GM19351 (cell line): ENCODE data around the gene SLC23A1.
A peak's percentile ranks its signal among the peaks of the same experiment; 100 is the strongest.
"Not testable (repeated sequence)": the region's sequence is repeated elsewhere in the genome, so short reads cannot be mapped to it uniquely, and the experiment has no call there.

ENCODE experiments used
- ATAC-seq: cut with Tn5 transposase; IDR thresholded peaks from one replicate; pipeline ENCODE4 v1.9.1; 2021; ENCODE audit warnings: mild to moderate bottlenecking, moderate library complexity; ENCODE audit not compliant: unreplicated experiment

Gene SLC23A1

DNA sequence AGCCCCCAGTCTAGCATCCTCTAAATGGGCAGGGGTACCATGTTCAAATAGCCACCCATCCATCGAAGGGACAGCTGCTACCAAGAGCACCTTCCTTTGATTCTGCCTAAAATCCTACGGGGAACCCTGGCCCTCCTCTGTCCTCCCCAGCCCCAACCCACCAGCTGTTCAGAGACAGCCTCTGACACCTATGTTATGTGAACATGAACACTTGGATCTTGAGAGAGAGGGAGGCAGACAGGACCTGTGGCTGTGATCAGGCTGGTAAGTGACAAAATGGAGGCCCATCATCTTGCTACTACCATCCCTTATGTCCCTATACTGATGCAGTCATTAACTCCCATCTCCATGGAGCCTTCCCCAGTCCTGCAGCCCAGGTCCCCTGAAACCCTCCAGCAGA lies 8.2 kb downstream of the SLC23A1 start:
- ATAC-seq, result no peak

DNA sequence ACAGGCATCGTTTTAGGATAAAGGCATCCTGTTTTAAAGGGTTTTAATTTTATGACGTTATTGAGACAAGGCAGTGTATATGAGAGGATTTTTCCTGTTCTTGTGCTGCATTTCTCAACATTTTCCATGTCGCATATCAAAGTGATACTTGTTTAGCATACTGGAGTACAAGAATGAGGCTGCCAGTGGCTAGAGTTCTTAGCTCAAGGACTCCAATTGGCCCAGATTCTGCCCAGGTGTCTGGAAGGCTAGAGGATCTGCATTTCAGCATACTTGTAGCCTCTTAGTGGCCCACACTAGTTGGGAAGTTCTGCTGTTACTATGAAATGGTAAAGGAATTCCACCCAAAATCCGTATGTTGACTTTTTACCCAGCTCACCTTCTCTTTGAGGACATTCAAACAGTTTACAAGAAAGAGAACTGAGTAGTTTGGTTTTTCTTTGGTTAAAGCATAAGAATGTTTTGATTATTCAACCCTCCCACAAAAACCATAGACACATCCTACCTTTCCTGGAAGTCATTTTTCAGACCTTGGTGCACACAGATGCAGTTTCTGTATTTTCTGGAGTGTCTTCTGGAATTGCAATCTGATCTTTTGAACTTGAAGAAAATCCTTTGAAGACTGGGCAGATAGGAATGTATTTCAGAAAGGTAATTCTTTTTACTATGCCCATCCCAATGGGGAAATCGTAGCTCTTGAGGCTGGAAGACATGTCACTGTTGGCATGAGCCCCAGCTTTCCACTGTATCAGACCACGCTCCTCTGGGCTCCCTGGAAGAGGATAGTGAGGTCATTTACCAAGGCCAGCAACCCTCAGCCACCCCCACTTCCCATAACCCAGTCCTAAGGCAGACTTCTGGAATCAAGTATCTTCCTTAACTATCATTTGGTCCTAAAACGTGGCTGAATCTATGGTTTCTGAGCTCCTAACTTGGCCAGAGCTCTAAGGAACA lies 11.3 kb downstream of the SLC23A1 start:
- ATAC-seq, result no peak

DNA sequence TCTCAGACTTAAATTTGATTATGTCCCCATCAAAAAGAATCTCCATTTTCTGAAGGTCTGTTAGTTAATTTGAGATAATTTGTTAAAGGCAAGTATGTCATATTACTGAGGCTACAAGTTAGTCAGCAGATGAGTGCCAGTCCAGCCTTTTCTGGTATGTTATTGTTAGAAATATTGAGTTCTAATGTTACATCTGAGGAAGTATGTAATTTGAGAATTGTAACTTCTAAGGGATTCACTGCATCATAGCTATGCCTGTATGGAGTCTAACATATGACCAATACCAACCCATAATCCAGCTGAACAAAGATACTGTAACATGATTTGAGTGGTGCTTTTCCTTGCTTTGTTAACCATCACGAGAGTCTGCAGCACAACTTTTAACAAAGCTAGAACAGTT lies 13.9 kb downstream of the SLC23A1 start:
- no peak for ATAC-seq

DNA sequence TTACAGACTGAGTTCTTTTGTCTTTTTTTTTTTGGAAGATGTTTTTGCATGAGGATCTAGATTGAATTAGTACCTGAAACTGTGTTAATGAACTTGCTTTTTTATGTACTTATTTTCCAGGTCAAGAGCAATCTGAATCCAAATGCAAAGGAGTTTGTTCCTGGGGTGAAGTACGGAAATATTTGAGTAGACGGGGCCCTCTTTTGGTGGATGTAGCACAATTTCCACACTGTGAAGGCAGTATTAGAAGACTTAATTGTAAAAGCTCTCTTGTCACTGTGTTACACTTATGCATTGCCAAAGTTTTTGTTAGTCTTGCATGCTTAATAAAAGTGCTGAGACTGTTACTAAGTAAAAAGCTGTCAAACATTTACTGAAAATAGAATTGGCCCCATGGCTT lies 14.5 kb downstream of the SLC23A1 start:
- ATAC-seq, result no peak

DNA sequence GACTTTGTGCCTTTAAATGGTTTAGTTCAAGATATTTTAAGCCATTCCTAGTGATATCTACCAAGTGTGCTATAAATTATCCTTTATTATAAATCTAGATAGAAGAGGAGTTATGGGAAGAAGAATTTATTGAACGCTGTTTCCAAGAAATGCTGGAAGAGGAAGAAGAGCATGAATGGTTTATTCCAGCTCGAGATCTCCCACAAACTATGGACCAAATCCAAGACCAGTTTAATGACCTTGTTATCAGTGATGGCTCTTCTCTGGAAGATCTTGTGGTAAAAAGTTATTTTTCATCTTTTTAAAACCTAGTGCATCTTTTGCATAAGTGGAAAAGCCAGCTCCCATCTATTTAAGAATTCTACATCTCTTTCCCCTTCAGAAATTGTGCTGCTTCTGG lies 18.6 kb downstream of the SLC23A1 start:
- no peak for ATAC-seq

DNA sequence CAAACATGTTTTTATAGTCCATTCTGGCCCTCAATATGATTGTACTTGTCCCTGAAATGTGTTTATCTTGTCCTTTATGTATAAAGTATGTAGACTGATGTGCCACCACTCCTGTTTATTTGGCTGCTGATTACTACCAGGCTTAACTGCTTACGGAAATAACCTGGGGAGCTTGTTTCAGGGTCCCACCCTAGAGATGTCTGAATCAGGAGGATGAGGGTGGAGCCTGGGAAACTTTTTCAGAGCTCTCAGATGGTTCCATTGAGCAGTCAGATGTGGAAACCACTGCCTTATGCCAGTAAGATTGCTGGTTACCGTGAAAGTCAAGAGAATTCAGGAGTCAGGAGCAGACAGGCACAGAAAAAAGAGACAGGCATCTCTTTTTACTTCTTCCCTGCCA lies 19.2 kb downstream of the SLC23A1 start:
- ATAC-seq, result no peak

DNA sequence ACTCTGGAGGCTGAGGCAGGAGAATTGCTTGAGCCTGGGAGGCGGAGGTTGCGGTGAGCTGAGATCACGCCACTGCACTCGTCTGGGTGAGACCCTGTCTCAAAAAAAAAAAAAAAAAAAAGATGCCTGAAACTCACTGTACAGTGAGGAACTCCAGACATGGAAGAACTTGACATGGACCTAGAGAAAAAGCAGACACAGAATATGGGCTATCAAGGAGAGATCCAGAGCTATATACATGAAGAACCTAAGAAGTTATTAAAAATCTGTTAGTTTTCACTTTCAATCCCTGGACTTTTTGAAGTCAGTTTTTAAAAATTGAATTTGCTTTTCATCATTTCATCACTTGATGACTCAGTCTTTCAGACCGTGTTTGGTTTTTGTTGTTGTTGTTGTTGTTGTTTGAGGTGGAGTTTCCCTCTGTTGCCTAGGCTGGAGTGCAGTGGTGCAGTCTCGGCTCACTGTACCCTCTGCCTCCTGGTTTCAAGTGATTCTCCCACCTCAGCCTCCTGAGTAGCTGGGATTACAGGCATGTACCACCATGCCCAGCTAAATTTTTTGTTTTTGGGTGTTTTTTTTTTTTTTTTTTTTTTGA lies 21.2 kb downstream of the SLC23A1 start:
- no peak for ATAC-seq

DNA sequence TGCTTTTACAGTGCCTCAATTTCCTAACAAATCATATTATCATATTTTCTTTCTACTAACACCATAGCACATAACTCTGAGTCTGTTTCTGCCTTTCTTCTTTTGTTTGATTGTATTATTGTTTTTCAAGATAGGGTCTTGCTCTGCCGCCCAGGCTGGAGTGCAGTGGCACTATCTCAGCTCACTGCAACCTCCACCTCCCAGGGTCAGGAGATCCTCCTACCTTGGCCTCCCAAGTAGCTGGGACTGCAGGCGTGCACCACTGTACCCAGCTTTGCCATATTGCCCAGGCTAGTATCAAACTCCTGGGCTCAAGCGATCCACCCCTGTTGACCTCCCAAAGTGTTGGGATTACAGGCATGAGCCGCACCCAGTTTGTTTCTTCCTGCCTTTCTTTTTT lies 22.7 kb downstream of the SLC23A1 start:
- ATAC-seq, result no peak

DNA sequence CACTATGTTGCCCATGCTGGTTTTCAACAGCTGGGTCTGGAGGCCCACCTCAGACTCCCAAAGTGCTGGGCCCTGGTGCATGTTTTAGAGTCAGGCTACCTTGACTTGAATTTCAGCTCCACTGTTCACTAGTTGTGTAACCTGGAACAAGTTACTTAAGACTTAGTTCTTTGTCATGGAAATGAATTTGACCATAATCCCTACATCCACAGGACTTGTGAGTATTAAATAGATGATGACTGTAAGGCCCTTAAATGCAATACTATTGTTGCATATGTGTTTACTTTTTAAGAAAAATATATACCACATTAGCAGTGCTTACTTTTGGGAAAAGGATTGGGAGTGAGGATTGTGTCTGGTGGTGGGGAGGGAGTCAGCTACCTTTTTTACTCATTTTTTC lies 25.0 kb downstream of the SLC23A1 start:
- no peak for ATAC-seq

DNA sequence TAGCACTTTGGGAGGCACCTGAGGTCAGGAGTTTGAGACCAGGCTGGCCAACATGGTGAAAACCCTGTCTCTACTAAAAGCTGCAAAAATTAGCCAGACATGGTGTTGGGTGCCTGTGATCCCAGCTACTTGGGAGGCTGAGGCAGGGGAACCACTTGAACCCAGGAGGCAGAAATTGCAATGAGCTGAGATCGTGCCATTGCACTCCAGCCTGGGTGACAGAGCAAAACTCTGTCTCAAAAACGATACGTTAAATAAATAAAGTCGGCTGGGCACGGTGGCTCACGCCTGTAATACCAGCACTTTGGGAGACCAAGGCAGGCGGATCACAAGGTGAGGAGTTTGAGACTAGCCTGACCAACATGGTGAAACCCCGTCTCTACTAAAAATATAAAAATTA lies 27.2 kb downstream of the SLC23A1 start:
- not testable (repeated sequence) for ATAC-seq

DNA sequence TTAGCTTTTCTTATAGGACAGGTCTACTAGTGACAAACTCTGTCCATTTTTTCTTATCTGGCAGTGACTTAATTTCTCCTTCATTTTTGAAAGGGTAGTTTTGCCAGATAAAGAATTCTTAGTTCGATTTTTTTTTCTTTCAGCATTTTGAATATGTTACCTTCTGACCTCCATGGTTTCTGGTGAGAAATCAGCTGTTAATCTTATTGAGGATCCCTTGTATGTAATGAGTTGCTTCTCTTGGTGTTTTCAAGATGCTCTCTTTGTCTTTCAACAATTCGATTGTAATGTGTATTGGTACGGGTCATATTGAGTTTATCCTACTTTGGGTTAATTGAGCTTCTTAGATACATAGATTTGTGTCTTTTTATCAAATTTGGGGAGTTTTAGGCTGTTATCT lies 28.9 kb downstream of the SLC23A1 start:
- no peak for ATAC-seq

DNA sequence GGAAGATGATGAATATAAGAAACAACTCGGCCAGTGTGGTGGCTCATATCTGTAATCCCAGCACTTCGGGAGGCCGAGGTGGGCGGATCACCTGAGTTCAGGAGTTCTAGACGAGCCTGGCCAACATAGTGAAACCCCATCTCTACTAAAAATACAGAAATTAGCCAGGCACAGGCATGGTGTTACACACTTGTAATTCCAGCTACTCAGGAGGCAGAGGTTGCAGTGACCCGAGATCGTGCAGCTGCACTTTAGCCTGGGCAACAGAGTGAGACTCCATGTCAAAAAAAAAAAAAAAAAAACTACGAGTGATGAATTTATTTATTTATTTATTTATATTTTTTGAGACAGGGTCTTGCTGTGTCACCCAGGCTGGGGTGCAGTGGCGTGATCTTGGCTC lies 35.2 kb downstream of the SLC23A1 start:
- ATAC-seq, result not testable (repeated sequence)

DNA sequence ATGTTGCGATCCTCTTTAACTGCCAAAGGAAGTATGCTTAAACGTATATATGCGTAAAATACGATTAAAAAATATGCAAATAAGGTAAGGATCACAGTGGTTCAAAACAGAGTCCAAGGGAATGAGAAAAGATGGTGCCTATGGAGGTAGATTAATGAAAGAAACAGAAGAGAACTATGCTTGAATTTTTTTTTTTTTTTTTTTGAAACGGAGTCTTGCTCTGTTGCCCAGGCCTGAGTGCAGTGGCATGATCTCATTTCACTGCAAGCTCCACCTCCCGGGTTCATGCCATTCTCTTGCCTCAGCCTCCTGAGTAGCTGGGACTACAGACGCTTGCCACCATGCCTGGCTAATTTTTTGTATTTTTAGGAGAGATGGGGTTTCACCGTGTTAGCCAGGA lies 37.7 kb downstream of the SLC23A1 start:
- not testable (repeated sequence) for ATAC-seq

DNA sequence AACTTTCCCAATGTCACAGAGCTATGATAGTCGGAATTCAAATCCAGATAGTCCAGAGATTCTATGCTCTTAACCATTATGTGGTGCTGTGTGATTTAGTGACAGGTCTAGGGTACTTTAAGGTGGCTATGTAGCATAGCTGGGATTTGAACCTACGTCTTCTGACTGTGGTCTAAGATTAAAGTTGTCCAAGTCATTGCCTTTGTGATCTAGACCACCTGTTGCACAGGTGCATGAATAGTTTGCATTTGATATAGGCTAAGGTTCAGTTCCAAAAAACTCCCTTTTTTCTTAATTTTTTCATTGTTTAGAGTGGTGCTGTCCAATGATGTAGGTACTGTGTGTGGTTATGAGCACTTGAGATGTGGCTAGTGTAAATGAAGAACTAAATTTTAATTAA lies 38.9 kb downstream of the SLC23A1 start:
- ATAC-seq, result no peak

DNA sequence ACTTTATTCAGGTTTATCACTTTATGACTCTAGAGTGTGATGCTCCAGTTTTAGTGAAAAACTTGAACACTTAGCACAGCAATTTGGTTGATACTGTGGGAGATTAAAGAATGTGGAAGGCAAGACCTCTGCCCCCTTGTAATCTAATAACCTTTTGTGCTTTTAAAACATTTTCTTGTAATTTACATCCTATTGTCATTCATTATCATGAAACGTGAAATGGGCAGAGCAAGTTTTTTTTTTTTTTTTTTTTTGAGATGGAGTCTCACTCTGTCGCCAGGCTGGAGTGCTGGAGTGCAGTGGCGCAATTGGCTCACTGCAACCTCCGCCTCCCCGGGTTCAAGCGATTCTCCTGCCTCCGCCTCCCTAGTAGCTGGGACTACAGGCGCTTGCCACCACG lies 39.6 kb downstream of the SLC23A1 start:
- ATAC-seq, result no peak

DNA sequence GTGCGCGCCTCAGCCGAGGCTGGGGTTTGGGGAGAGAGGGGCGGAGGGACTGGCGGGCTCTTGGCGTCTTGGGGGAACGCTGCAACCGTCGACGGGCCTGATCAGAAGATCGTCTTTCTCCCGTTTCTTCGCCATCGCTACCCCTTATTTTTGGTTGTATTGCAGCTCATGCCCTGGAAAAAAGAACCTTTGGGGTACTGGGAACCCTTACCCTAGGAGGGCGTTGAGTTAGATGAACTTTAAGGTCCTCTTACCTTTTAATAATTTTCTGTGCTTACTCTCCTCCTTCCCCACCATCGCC lies 40.7 kb downstream of the SLC23A1 start:
- ATAC-seq, result peak; percentile 58

DNA sequence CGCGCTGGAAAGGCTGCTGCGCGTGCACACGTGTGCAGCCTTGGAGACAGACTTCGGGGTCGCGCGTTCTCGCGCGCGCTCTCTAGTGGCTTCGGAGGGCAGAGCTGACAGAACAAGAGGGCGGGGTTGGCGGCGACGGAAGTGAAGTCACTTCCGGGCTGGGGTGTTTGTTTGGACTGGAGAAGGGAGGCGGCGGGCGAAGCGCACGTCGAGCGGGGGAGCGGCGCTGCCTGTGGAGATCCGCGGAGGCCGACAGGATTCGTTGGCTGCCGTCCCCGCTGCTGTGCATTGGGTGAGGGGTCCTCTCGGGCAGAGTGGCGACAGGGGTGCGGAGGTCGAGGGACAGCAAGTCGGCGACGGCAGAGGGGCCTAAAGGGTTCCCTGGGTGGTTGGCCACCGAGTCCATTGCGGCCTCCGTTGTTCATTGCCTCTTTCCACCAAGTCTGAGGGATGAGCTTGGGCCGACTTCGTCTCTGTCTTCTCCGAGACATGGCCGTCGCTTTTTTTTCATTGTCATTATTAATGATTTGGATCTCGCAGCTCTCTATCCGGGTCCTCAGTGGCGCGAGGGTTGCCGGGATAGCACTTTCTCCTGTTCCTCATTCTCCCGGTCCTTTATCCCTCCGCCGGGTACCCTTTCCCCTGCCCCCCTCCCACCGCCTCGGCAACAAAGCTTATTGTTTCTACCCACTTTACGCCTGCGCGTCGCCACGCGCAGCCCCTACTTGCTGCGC lies 41.2 kb downstream of the SLC23A1 start, which contains the start of gene PAIP2:
TSS of gene PAIP2 (plus strand) at position 166 of the 734 bp plus-strand sequence. CDS start 21,931 bp downstream, outside the sequence.
- ATAC-seq, result peak; percentile 88

DNA sequence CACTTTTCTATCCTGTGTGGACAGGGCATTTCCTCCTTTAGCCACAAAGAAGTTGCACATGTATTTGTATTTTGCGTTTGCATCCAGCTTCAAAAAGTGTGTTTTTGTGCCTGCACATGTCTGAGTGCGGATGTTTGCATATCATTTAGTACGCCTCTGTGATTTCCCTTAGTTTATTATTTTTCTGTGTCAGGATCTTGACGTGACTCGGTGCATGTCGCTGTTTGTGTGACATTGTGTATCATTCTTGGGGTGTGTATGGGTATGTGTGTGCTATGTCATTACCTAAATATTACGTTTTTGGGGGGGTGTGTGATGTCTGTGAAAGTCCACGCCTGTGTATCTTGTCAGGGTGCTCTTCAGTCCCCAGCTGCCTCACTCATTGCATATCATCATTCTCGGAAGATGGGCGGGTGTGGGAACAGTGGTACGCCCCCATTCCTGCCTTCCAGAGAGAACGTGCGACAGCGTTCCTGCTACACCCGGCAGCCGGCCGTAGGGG lies 41.9 kb downstream of the SLC23A1 start:
- no peak for ATAC-seq

DNA sequence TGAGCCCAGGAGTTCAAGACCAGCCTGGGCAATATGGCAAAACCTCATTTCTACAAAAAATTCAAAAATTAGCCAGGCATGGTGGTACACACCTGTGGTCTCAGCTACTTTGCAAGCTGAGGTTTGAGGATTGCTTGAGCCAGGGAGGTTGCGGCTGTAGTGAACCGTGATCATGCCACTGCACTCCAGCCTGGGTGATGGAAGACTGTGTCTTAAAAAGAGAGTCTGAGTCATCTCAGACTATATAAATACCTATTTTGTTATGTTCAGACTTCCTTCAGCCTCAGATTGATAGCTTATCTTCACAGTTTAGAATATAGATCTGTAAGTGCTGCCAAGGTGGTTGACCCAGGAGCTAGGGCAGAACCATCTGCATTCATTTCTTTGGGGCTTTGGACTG lies 43.0 kb downstream of the SLC23A1 start:
- ATAC-seq, result no peak

DNA sequence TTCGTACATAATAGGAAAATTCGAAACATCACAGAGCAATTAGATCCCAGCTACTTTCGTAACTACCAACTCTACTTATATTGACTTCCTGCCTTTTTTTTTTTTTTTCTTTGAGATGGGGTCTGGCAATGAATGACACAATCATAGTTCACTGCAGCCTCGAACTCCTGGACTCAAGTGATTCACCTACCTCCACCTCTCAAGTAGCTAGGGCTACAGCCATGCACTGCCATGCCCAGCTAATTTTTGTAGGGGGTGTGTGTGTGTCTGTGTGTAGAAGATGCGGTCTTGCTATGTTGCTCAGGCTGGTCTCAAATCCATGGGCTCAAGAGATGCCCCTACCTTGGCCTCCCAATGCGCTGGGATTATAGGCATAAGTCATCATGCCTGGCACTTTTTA lies 47.3 kb downstream of the SLC23A1 start:
- ATAC-seq, result no peak
